ENCODE measurements around the gene JRKL.
"Not testable (repeated sequence)": the region's sequence is repeated elsewhere in the genome, so short reads cannot be mapped to it uniquely, and the experiment has no call there.

- not testable (repeated sequence) for TF ChIP-seq CTCF (IDR thresholded peaks at IDR 0.05); POLR2A (IDR thresholded peaks at IDR 0.05; ENCODE audit: low read depth)
These were observed 42.8 kb downstream of the JRKL start for GRCh38 chr11:96432654-96433053.
